Measurements from ENCODE around the gene HAO1. TPM values are rescaled to one million over a fixed set of nuclear protein-coding genes. Genes with fewer than 3 reads are reported as not detected.
"Not testable (repeated sequence)": the region's sequence is repeated elsewhere in the genome, so short reads cannot be mapped to it uniquely, and the experiment has no call there.

Gene HAO1
- total and polyA plus RNA-seq, 8 donors: not detected

DNA sequence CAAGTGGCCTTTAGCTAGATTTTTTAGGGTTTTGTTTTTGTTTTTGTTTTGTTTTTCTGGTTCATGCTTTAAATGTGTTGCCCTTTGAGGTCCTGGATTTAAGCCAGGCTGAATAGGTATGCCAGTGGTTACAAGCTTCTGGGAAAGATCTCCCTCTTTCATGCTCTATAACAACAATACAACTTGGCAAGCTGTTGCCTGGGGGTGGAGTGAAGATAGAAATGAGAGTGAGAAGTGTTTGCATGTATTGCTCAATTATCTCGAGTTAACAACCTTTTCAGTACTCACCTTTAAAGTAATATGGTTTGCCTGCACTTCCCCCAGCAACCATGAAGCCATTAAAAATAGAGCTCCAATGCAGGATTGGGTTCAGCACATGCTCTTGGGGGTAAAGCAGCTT, 19.2 kb upstream of the HAO1 start:
- TF ChIP-seq, protein P1, sequence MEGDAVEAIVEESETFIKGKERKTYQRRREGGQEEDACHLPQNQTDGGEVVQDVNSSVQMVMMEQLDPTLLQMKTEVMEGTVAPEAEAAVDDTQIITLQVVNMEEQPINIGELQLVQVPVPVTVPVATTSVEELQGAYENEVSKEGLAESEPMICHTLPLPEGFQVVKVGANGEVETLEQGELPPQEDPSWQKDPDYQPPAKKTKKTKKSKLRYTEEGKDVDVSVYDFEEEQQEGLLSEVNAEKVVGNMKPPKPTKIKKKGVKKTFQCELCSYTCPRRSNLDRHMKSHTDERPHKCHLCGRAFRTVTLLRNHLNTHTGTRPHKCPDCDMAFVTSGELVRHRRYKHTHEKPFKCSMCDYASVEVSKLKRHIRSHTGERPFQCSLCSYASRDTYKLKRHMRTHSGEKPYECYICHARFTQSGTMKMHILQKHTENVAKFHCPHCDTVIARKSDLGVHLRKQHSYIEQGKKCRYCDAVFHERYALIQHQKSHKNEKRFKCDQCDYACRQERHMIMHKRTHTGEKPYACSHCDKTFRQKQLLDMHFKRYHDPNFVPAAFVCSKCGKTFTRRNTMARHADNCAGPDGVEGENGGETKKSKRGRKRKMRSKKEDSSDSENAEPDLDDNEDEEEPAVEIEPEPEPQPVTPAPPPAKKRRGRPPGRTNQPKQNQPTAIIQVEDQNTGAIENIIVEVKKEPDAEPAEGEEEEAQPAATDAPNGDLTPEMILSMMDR (IDR thresholded peaks at IDR 0.05): no peak
- no peak for TF ChIP-seq EP300 (IDR thresholded peaks at IDR 0.05)
- TF ChIP-seq POLR2AphosphoS5 (IDR thresholded peaks at IDR 0.05): no peak
- no peak for TF ChIP-seq POLR2A (IDR thresholded peaks at IDR 0.05)
- Histone ChIP-seq H3K4me1 (no peaks in the 10 kb centered on the region), H3K9me3 (peaks cover 0 to 8% (median 3%) of the 10 kb centered on the region in 4 donors), H3K27me3 (no peaks in the 10 kb centered on the region), H3K27ac (no peak overlapping the region), H3K36me3 (no peaks in the 10 kb centered on the region), H3K4me3 (no peak overlapping the region)
- no peak for DNase-seq
- intact Hi-C loops (cut with DNase I; ENCODE audit: low total_unique reads): no loop called here
- WGBS, 5 donors: 11 to 48% (median 42%) methylated on average over 1 of the region's 1 CpG

DNA sequence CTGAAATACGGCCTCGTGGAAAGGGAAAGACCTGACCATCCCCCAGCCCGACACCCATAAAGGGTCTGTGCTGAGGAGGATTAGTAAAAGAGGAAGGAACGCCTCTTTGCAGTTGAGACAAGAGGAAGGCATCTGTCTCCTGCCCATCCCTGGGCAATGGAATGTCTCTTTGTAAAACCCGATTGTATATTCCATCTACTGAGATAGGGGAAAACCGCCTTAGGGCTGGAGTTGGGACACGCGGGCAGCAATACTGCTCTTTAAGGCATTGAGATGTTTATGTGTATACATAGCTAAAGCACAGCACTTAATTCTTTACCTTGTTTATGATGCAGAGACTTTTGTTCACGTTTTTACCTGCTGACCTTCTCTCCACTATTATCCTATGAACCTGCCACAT, 16.3 kb upstream of the HAO1 start:
- WGBS, 5 donors: 73 to 83% (median 74%) methylated on average over 9 of the region's 9 CpGs
- DNase-seq; H3K27me3 ChIP-seq; intact Hi-C loops (cut with DNase I; ENCODE audit: low total_unique reads); H3K4me3 ChIP-seq; H3K4me1 ChIP-seq; H3K27ac ChIP-seq; H3K36me3 ChIP-seq: not testable (repeated sequence)
- H3K9me3 ChIP-seq: peaks cover 0 to 14% (median 3%) of the 10 kb centered on the region in 4 donors

DNA sequence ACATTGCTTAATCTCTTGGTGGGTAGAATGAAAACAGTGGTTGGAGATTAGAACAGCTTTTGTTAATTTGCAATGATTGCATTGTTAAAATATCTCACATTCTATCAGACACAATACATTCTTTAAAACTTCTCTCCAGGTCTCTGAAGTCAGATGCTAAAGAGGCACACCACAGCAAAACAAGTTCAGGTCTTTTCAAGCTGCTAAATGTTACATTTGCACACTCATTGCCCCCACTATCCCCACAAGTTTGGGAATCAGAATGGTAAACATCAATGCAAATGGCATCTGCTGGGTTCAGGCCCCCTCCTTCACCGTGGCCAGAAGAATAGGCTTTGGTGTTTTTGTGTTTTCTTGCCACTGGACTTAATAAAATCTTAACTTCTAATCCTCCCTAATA, 10.1 kb upstream of the HAO1 start:
- no peaks in the 10 kb centered on the region for H3K36me3 ChIP-seq
- H3K27ac ChIP-seq: no peak overlapping the region
- intact Hi-C loops (cut with DNase I; ENCODE audit: low total_unique reads): no loop called here
- peaks cover 0 to 17% (median 7%) of the 10 kb centered on the region in 4 donors for H3K9me3 ChIP-seq
- DNase-seq: no peak
- no peaks in the 10 kb centered on the region for H3K4me1 ChIP-seq
- 72 to 86% (median 78%) methylated on average over 1 of the region's 1 CpG for WGBS, 5 donors
- H3K27me3 ChIP-seq: no peaks in the 10 kb centered on the region
- no peak for TF ChIP-seq POLR2A (IDR thresholded peaks at IDR 0.05)
- no peak for TF ChIP-seq EP300 (IDR thresholded peaks at IDR 0.05)
- TF ChIP-seq, protein P1 (IDR thresholded peaks at IDR 0.05): no peak
- TF ChIP-seq POLR2AphosphoS5 (IDR thresholded peaks at IDR 0.05): no peak
- H3K4me3 ChIP-seq: no peak overlapping the region

DNA sequence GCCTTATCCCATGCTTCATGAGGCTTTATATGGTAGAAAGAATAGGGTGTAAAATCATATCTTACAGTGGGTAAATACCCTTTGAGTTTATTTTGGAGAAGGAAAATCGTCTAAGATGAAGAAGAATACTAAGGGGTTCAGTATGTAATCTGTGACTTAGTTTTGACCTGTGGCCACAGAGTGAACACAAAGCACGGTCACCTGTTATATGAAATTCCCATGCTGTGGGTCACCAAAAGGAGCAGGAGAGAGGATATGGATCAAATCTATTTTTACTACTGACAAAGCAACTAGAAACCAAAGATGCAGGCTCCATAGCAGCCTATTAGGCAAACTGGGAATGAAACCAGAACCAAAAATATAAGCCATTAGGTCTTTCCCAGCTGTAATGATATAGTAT, 3.6 kb upstream of the HAO1 start:
- TF ChIP-seq EP300 (IDR thresholded peaks at IDR 0.05) (no peak), POLR2A (IDR thresholded peaks at IDR 0.05) (no peak), POLR2AphosphoS5 (IDR thresholded peaks at IDR 0.05) (no peak)
- TF ChIP-seq, protein P1 (IDR thresholded peaks at IDR 0.05): no peak
- H3K27ac ChIP-seq: no peak overlapping the region
- DNase-seq: no peak
- peaks cover 0 to 12% (median 10%) of the 10 kb centered on the region in 4 donors for H3K4me1 ChIP-seq
- H3K36me3 ChIP-seq: no peaks in the 10 kb centered on the region
- WGBS, 5 donors: 9 to 33% (median 25%) methylated on average over 2 of the region's 2 CpGs
- intact Hi-C loops (cut with DNase I; ENCODE audit: low total_unique reads): no loop called here
- H3K9me3 ChIP-seq: peaks cover 0 to 10% (median 7%) of the 10 kb centered on the region in 4 donors
- no peak overlapping the region for H3K4me3 ChIP-seq
- no peaks in the 10 kb centered on the region for H3K27me3 ChIP-seq

DNA sequence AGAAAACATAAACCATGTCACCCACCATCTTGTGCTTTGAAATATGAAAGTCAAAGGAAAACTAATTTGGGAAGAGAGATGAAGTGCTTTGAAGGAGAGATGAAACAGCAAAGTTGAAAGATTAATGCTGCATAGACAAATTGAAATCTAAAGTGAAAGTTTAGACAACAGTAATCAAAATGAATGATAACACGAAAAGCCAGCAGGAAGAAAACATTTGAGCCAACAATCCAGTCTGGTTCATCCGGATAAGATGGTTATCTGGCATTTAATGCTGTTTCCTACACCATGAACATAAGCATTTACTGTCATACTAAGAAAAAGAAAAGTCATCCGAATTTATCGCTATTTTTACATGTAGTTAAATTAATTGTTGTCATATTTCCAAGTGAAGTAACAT, 595 bp downstream of the HAO1 start:
- Histone ChIP-seq H3K9me3 (no peaks in the 10 kb centered on the region), H3K27me3 (no peaks in the 10 kb centered on the region), H3K4me1 (peaks cover 0 to 26% (median 17%) of the 10 kb centered on the region in 4 donors), H3K36me3 (no peaks in the 10 kb centered on the region), H3K27ac (no peak overlapping the region), H3K4me3 (no peak overlapping the region)
- DNase-seq: no peak
- no peak for TF ChIP-seq POLR2A (IDR thresholded peaks at IDR 0.05)
- no peak for TF ChIP-seq POLR2AphosphoS5 (IDR thresholded peaks at IDR 0.05)
- WGBS, 5 donors: 49 to 60% (median 53%) methylated on average over 4 of the region's 4 CpGs
- intact Hi-C loops (cut with DNase I; ENCODE audit: low total_unique reads): loop anchor here (5.0 kb wide), 1 partner anchor 783 kb away; no protein-coding TSS in a partner anchor
